AG09309 (cell line): ENCODE results near the gene TRPV3.
"Not testable (repeated sequence)": the region's sequence is repeated elsewhere in the genome, so short reads cannot be mapped to it uniquely, and the experiment has no call there.

Experiments used
- DNase-seq: peaks from one replicate; pipeline ENCODE4 v3.0.0-alpha.2; 2010; ENCODE audit warnings: low read depth
- H3K4me3 ChIP-seq: 2 replicates; pipeline ENCODE4 v1.5.1; 2011; ENCODE audit warnings: mild to moderate bottlenecking, low read depth, low read length, moderate library complexity; ENCODE audit not compliant: control insufficient read depth
- TF ChIP-seq, protein P1 (sequence below): IDR thresholded peaks from 2 replicates; pipeline ENCODE4 v1.5.1; 2011; ENCODE audit warnings: mild to moderate bottlenecking, low read depth, low read length, inconsistent platforms; ENCODE audit not compliant: insufficient read depth, control insufficient read depth; ENCODE audit errors: missing control alignments

Gene TRPV3

DNA sequence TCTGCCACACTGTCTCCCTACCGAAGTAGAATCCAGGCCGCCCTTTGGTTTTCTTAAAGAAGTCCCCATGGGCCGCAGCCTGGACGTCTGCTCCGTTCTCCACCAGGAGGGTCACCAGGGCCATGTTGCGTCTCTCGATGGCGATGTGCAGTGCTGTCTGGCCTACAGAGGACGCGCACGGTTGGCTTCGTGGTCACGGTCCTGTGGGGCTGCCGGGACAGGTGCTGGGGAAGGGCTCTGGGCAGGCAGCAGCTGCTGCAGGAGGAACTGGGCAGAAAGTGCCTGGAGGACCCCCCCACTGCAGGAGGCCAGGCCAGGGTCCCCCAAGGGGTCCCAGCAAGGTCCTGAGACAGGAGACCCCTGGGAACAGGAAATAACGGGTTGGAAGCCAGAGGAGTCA is 32.6 kb upstream of the TRPV3 start:
- TF ChIP-seq, protein P1, sequence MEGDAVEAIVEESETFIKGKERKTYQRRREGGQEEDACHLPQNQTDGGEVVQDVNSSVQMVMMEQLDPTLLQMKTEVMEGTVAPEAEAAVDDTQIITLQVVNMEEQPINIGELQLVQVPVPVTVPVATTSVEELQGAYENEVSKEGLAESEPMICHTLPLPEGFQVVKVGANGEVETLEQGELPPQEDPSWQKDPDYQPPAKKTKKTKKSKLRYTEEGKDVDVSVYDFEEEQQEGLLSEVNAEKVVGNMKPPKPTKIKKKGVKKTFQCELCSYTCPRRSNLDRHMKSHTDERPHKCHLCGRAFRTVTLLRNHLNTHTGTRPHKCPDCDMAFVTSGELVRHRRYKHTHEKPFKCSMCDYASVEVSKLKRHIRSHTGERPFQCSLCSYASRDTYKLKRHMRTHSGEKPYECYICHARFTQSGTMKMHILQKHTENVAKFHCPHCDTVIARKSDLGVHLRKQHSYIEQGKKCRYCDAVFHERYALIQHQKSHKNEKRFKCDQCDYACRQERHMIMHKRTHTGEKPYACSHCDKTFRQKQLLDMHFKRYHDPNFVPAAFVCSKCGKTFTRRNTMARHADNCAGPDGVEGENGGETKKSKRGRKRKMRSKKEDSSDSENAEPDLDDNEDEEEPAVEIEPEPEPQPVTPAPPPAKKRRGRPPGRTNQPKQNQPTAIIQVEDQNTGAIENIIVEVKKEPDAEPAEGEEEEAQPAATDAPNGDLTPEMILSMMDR: no peak
- no peak overlapping the region for H3K4me3 ChIP-seq
- no peak for DNase-seq

DNA sequence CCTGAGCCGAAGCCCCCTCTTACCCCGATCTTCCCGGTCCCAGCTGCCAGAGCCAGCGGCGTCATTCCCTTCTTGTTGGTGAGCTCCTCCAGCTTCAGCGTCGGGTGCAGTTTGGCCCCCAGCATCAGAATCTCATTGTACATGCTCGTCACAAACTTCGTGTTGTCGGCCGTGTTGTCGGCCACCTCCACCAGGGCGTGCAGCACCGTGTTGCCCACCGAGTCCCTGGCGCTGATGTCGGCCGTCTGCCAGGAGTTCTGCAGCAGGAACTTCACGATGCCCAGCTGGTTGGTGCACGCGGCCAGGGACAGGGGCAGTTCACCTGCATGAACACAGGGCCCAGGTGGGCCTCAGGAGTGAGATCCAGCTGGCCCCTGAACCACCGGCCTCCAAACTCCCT is 32.2 kb upstream of the TRPV3 start:
- no peak for DNase-seq
- H3K4me3 ChIP-seq: no peak overlapping the region
- TF ChIP-seq, protein P1: no peak

DNA sequence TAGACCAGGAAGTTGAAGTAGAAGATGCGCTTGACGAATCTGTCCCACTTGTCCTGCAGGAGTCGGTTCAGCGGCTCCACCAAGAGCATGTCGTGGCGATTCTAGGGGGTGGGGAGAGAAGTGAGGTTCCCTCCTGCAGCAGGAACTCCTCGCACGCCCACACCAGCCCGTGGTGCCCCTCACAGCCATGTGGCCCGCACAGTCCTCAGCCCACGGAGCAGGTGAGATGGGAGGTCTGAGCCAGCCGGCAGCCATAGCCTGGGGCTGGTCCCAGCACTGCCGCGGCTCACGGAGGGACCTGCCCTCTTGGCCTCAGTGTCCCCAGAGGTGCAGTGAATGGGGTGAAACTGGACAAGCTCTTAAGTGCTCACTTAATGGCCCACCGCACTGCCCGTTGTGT is 28.2 kb upstream of the TRPV3 start:
- TF ChIP-seq, protein P1: no peak
- no peak overlapping the region for H3K4me3 ChIP-seq
- no peak for DNase-seq

DNA sequence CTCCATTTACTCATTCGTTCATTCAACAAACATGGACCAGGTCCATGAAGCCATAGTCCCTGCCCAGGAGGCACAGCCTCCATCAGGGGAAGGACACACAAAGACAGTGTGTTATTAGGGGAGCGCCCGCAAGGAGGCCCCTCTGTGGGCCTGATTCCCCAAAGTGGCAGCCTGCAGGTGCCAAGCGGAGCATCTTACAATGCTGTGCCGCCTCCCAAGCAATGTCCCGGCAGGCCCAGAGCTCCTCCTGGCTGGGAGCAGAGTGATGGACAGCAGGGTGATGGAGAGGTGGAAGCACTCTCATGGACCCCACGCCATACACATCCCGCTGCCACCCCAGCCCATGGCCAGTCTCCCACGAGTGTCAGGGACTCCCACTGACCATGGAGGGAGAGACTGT is 25.8 kb upstream of the TRPV3 start:
- H3K4me3 ChIP-seq: no peak overlapping the region
- TF ChIP-seq, protein P1: no peak
- DNase-seq: no peak

DNA sequence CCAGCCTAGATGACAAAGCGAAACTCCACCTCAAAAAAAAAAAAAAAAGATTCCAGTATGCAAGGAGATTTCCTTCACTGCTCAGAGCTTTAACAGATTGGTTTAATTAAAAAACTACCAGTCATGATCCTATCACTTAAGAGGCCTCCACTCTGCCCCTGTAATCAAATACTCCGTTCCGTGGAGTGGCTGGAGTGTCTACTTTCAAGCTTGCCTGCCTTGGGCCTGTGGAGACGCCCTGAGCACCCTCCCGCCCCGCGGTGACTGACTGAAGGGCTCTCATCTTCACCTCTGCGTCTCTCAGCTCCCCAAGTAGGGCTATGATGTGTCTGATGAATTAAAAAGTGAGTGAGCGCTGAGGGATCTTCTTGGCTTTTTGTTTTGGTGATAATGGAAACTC is 25.3 kb upstream of the TRPV3 start:
- TF ChIP-seq, protein P1: no peak
- no peak overlapping the region for H3K4me3 ChIP-seq
- no peak for DNase-seq

DNA sequence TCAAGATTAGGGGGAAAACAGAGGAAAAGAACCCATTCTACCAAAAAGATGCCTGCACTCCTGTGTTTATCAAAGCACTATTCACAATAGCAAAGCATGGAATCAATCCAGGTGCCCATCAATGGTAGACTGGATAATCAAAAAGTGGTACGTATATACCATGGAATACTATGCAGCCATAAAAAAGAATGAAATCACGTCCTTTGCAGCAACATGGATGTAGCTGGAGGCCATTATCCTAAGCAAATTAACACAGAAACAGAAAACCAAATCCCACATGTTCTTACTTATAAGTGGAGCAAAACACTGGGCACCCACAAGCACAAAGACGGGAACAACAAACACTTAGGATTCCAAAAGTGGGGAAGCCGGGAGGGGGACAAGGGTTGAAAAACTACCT is 21.1 kb upstream of the TRPV3 start:
- DNase-seq, H3K4me3 ChIP-seq: not testable (repeated sequence)

DNA sequence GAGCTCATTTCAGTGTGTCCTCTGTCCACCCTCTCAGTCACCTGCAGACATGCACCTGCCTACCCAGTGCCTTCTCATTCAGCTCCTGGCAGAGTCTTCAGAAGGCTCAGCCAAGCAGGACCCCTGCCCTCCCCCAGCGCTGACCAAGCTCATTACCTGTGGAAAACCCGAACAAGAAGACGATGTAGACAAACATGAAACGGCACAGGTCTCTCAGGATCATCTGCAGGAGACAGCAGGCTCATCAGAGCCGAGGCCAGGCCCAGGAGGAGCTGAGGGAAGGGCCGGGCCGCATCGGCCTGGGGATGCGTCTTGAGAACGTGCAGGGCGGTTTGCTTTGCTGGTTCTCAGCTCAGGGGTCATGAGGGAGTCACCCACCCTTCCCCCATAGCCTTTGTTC is 19.4 kb upstream of the TRPV3 start:
- no peak overlapping the region for H3K4me3 ChIP-seq
- TF ChIP-seq, protein P1: no peak
- no peak for DNase-seq
